MCF 10A (cell line): ENCODE measurements around the gene FOXP1. TPM values are rescaled to one million over a fixed set of nuclear protein-coding genes. Genes with fewer than 3 reads are reported as not detected.

ENCODE experiments used
- BruUV-seq: library from RNA; stranded (reverse); fragments of 400-500 nt; replicated peaks from 2 replicates; lab custom pipeline; 2021; lab: Mats Ljungman, UMichigan
- CTCF ChIA-PET: fragments of 300-600 bp; sonication (Branson Sonifier 250); formaldehyde crosslinking; extraction: SDS; loops from one replicate; lab custom pipeline; 2021; ENCODE audit warnings: antibody characterized with exemption, inconsistent platforms; lab: Yijun Ruan, JAX
- POLR2A ChIA-PET: fragments of 300-600, 350-650 bp; sonication (Branson Sonifier 250); formaldehyde crosslinking; extraction: SDS; loops from one replicate; lab custom pipeline; 2020; ENCODE audit warnings: antibody characterized with exemption, inconsistent platforms; lab: Yijun Ruan, JAX
- DNase-seq: peaks from one replicate; pipeline ENCODE4 v3.0.0-alpha.2; 2018; ENCODE audit not compliant: unreplicated experiment
- H3K27ac Mint-ChIP-seq: one replicate; pipeline ENCODE4 v1.8.0; 2022; ENCODE audit warnings: mild to moderate bottlenecking, low read depth, mixed read lengths; ENCODE audit not compliant: unreplicated experiment
- H3K27me3 Mint-ChIP-seq: one replicate; pipeline ENCODE4 v1.8.0; 2022; ENCODE audit warnings: mixed read lengths; ENCODE audit not compliant: insufficient read depth, unreplicated experiment
- H3K36me3 Mint-ChIP-seq: one replicate; pipeline ENCODE4 v1.8.0; 2022; ENCODE audit warnings: mild to moderate bottlenecking, moderate library complexity, mixed read lengths; ENCODE audit not compliant: insufficient read depth, unreplicated experiment
- H3K4me1 Mint-ChIP-seq: one replicate; pipeline ENCODE4 v1.8.0; 2022; ENCODE audit warnings: mixed read lengths; ENCODE audit not compliant: insufficient read depth, unreplicated experiment
- H3K4me3 Mint-ChIP-seq: one replicate; pipeline ENCODE4 v1.8.0; 2022; ENCODE audit warnings: mild to moderate bottlenecking, moderate library complexity, mixed read lengths; ENCODE audit not compliant: unreplicated experiment
- H3K9me3 Mint-ChIP-seq: one replicate; pipeline ENCODE4 v1.8.0; 2022; ENCODE audit warnings: mixed read lengths; ENCODE audit not compliant: unreplicated experiment
- intact Hi-C: fragments of 100-400 bp; cut with micrococcal nuclease; formaldehyde crosslinking; loops from 2 replicates; pipeline ENCODE4 v1.14.1; 2022
- total RNA-seq: library from RNA; stranded (reverse); gene quantifications from 2 replicates; pipeline ENCODE4 v1.2.3, GENCODE V29; 2022
- TF ChIP-seq, protein P1 (sequence below): fragments of 200-600 bp; IDR thresholded peaks from one replicate; pipeline ENCODE4 v1.8.0; 2022; ENCODE audit warnings: antibody characterized with exemption, mild to moderate bottlenecking; ENCODE audit not compliant: unreplicated experiment

FOXP1 gene
- total RNA-seq, 1 experiment from 2014 or later: 49.0 TPM

DNA sequence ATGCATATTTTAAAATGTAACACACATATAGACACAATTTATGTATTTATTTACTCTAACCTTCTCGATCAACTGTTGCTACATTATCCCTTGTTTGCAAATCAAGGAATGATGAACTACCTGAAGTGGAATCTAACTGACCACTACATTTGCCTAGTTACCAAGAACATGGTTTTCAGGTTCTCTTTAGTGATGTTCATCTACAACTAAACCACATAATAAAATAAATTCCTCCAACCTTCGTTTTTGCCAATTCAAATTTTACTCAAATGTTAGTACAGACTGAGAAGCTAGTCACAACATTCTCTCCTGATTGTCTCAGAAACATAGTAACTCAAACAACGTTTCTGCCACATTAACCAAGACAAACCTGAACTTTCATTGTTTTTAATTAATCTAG lies 521.9 kb downstream of the FOXP1 start:
- POLR2A ChIA-PET: interaction anchor here (1.1 to 11.8 kb wide), 11 partner anchors 7 to 628 kb away, joined by 3 to 219 read pairs (median 8); partner anchors contain the start of gene FOXP1
- no TSS peak for BruUV-seq
- DNase-seq: no peak
- Mint-ChIP-seq H3K36me3 (peaks cover 5% of the 10 kb centered on the region), H3K9me3 (no peaks in the 10 kb centered on the region), H3K4me3 (no peak overlapping the region), H3K4me1 (peaks cover 49% of the 10 kb centered on the region), H3K27ac (no peak overlapping the region), H3K27me3 (no peaks in the 10 kb centered on the region)
- TF ChIP-seq, protein P1, sequence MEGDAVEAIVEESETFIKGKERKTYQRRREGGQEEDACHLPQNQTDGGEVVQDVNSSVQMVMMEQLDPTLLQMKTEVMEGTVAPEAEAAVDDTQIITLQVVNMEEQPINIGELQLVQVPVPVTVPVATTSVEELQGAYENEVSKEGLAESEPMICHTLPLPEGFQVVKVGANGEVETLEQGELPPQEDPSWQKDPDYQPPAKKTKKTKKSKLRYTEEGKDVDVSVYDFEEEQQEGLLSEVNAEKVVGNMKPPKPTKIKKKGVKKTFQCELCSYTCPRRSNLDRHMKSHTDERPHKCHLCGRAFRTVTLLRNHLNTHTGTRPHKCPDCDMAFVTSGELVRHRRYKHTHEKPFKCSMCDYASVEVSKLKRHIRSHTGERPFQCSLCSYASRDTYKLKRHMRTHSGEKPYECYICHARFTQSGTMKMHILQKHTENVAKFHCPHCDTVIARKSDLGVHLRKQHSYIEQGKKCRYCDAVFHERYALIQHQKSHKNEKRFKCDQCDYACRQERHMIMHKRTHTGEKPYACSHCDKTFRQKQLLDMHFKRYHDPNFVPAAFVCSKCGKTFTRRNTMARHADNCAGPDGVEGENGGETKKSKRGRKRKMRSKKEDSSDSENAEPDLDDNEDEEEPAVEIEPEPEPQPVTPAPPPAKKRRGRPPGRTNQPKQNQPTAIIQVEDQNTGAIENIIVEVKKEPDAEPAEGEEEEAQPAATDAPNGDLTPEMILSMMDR: no peak
- CTCF ChIA-PET: interaction anchor here (1.0 to 3.0 kb wide), 5 partner anchors 9 to 526 kb away, joined by 3 to 15 read pairs (median 5); partner anchors contain the start of gene FOXP1
- intact Hi-C loops: loop anchor here (5.0 to 10.0 kb wide), 4 partner anchors 241 to 621 kb away; no protein-coding TSS in a partner anchor

DNA sequence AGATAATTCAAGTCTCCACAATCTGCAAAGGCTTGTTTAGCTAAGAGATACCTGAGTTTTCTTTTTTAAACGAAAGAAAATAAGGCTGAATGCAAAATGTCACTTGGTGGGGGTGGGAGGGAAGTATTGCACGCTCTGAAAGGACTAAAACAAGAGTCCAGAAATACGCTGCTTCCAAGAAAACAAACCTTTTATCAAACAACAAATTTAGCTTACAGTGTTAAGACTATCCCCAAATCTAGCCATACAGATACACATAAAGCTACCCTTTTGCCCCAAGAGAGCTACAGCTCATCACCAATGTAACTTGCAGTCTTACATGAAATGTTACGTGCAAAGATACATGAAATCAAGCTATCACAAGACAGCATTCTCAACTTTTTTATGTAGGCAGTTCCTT lies 522.5 kb downstream of the FOXP1 start:
- TF ChIP-seq, protein P1: no peak
- peaks cover 5% of the 10 kb centered on the region for H3K36me3 Mint-ChIP-seq
- H3K27me3 Mint-ChIP-seq: no peaks in the 10 kb centered on the region
- POLR2A ChIA-PET: interaction anchor here (0.7 to 11.8 kb wide), 10 partner anchors 8 to 629 kb away, joined by 3 to 219 read pairs (median 11); partner anchors contain the start of gene FOXP1
- intact Hi-C loops: loop anchor here (5.0 to 10.0 kb wide), 4 partner anchors 241 to 621 kb away; no protein-coding TSS in a partner anchor
- no peak overlapping the region for H3K27ac Mint-ChIP-seq
- DNase-seq: no peak
- H3K9me3 Mint-ChIP-seq: no peaks in the 10 kb centered on the region
- H3K4me3 Mint-ChIP-seq: no peak overlapping the region
- CTCF ChIA-PET: interaction anchor here (0.5 to 3.0 kb wide), 14 partner anchors 9 to 620 kb away, joined by 3 to 15 read pairs (median 3); partner anchors contain the start of gene FOXP1
- peaks cover 48% of the 10 kb centered on the region for H3K4me1 Mint-ChIP-seq
- BruUV-seq: no TSS peak

DNA sequence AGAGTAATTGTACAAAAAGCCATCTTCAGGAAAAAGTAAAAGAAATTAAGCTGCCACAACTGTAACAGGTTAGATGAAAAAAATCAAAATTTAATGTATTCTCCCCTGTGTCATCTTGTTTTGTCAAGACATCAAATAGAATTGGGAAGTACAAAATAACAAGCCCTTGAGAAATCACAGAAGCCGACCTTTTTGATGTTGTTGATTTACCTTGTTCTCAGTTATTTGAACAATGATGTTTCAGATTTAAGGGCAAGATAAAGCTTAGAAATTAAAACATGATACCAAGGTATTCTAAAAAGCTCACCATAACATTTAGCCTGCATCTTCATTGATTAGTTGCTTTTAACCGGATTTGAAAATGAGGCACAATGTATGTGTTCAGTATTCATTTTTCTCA lies 523.0 kb downstream of the FOXP1 start:
- intact Hi-C loops: loop anchor here (5.0 to 10.0 kb wide), 4 partner anchors 242 to 622 kb away; no protein-coding TSS in a partner anchor
- ChIA-PET CTCF (interaction anchor here (0.5 to 3.0 kb wide), 15 partner anchors 9 to 621 kb away, joined by 3 to 15 read pairs (median 3); partner anchors contain the start of gene FOXP1), POLR2A (interaction anchor here (0.7 to 11.8 kb wide), 9 partner anchors 8 to 524 kb away, joined by 3 to 219 read pairs (median 14); partner anchors contain the start of gene FOXP1)
- Mint-ChIP-seq H3K4me3 (no peak overlapping the region), H3K27me3 (no peaks in the 10 kb centered on the region), H3K36me3 (peaks cover 5% of the 10 kb centered on the region), H3K27ac (no peak overlapping the region), H3K4me1 (peaks cover 53% of the 10 kb centered on the region), H3K9me3 (no peaks in the 10 kb centered on the region)
- TF ChIP-seq, protein P1: no peak
- DNase-seq: no peak
- BruUV-seq: no TSS peak

DNA sequence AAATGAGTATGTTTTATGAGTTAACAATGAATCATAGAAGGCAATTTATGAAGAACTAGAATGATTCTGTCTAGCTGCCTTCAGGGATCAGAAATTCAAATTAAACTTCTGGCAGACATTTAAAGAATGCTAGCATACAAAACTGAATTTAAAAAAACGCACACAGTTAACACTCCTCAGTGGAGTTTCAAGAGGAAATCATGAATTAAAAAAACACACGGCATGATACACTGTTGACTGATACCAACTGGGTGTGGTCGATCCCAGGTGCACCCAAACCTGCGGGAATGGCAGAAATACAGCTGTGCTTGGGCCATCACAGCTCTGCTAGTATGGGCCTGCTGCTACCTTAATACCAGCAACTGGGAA lies 526.0 kb downstream of the FOXP1 start:
- TF ChIP-seq, protein P1: no peak
- CTCF ChIA-PET: interaction anchor here (0.6 to 2.2 kb wide), 6 partner anchors 12 to 1549 kb away, joined by 3 to 13 read pairs (median 6); no protein-coding TSS in a partner anchor
- H3K27ac Mint-ChIP-seq: peak overlapping the region; percentile 94
- peak; percentile 66 for DNase-seq
- no TSS peak for BruUV-seq
- peak overlapping the region; percentile 63 for H3K4me3 Mint-ChIP-seq
- intact Hi-C loops: no loop called here
- peaks cover 17% of the 10 kb centered on the region for H3K36me3 Mint-ChIP-seq
- H3K4me1 Mint-ChIP-seq: peaks cover 72% of the 10 kb centered on the region
- POLR2A ChIA-PET: interaction anchor here (0.5 to 11.8 kb wide), 20 partner anchors 7 to 779 kb away, joined by 3 to 219 read pairs (median 4); partner anchors contain the start of gene FOXP1
- H3K9me3 Mint-ChIP-seq: no peaks in the 10 kb centered on the region
- H3K27me3 Mint-ChIP-seq: no peaks in the 10 kb centered on the region
